Endothelial cell of umbilical vein (primary cell): ENCODE measurements around the gene SENP7.

Experiments
- EZH2 ChIP-seq: IDR thresholded peaks from 2 replicates; pipeline ENCODE4 v1.6.1; 2012; ENCODE audit warnings: borderline replicate concordance, low read depth, mild to moderate bottlenecking, moderate library complexity, low read length, inconsistent platforms; ENCODE audit not compliant: severe bottlenecking
- JUN ChIP-seq: IDR thresholded peaks from 2 replicates; pipeline ENCODE4 v1.6.1; 2011; ENCODE audit warnings: borderline replicate concordance, low read depth; ENCODE audit not compliant: insufficient read length, insufficient read depth
- MYC ChIP-seq: IDR thresholded peaks from one replicate; pipeline ENCODE4 v1.6.1; 2011; ENCODE audit warnings: mild to moderate bottlenecking, low read depth, low read length
- POLR2A ChIP-seq: IDR thresholded peaks from 2 replicates; pipeline ENCODE4 v1.6.1; 2012; ENCODE audit warnings: low read depth, mild to moderate bottlenecking, control low read depth, low read length
- POLR2AphosphoS5 ChIP-seq: IDR thresholded peaks from 2 replicates; pipeline ENCODE4 v1.6.1; 2012; ENCODE audit warnings: low read depth, mild to moderate bottlenecking, control low read depth, low read length, moderate library complexity; ENCODE audit not compliant: insufficient read depth
- TF ChIP-seq, protein P1 (sequence below), 2 donors: IDR thresholded peaks; 1 replicate in 1 of 2; 2 replicates in 1 of 2; pipeline ENCODE4 v1.5.1; 2011; ENCODE audit warnings: low read length in 2 of 2, mild to moderate bottlenecking in 2 of 2, moderate library complexity in 2 of 2, control low read depth in 1 of 2, inconsistent platforms in 1 of 2, low read depth in 1 of 2; ENCODE audit not compliant: insufficient read depth in 1 of 2; ENCODE audit errors: extremely low read depth in 1 of 2
- TF ChIP-seq, protein P2 (sequence below): IDR thresholded peaks from 2 replicates; pipeline ENCODE4 v1.6.1; 2011; ENCODE audit not compliant: insufficient read depth, insufficient read length

GRCh38 chr3:101466465-101467309 is 46.3 kb downstream of the SENP7 start:
- TF ChIP-seq POLR2AphosphoS5, result no peak
- TF ChIP-seq, protein P1, sequence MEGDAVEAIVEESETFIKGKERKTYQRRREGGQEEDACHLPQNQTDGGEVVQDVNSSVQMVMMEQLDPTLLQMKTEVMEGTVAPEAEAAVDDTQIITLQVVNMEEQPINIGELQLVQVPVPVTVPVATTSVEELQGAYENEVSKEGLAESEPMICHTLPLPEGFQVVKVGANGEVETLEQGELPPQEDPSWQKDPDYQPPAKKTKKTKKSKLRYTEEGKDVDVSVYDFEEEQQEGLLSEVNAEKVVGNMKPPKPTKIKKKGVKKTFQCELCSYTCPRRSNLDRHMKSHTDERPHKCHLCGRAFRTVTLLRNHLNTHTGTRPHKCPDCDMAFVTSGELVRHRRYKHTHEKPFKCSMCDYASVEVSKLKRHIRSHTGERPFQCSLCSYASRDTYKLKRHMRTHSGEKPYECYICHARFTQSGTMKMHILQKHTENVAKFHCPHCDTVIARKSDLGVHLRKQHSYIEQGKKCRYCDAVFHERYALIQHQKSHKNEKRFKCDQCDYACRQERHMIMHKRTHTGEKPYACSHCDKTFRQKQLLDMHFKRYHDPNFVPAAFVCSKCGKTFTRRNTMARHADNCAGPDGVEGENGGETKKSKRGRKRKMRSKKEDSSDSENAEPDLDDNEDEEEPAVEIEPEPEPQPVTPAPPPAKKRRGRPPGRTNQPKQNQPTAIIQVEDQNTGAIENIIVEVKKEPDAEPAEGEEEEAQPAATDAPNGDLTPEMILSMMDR (IDR thresholded peaks at IDR 0.05; ENCODE audit: extremely low read depth in 1 of 2, insufficient read depth in 1 of 2, low read depth in 1 of 2, low read length in 2 of 2), result no peak
- TF ChIP-seq, protein P2, sequence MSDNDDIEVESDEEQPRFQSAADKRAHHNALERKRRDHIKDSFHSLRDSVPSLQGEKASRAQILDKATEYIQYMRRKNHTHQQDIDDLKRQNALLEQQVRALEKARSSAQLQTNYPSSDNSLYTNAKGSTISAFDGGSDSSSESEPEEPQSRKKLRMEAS, result no peak
- TF ChIP-seq POLR2A, result no peak
- TF ChIP-seq EZH2, result no peak
- no peak for TF ChIP-seq JUN
- TF ChIP-seq MYC, result no peak
